ENCODE results near the gene CELF1. TPM values are rescaled to one million over a fixed set of nuclear protein-coding genes. Genes with fewer than 3 reads are reported as not detected.

CELF1 gene
- total and polyA plus RNA-seq, 2 of the 13 experiments (the other 11 are each of a cell fraction or from before 2014, with no cell fraction given) = 69.0 to 80.1 TPM

- TF ChIP-seq YY1 (IDR thresholded peaks at IDR 0.05; ENCODE audit: insufficient read depth, insufficient replicate concordance, low read depth, low read length) (no peak), ZNF260 (CRISPR knock-in tag; IDR thresholded peaks at IDR 0.05; ENCODE audit: borderline replicate concordance, low read depth) (no peak), TMF1 (CRISPR knock-in tag; IDR thresholded peaks at IDR 0.05; ENCODE audit: low read depth) (no peak), MAF1 (CRISPR knock-in tag; IDR thresholded peaks at IDR 0.05; ENCODE audit: borderline replicate concordance) (no peak), ZMAT5 (CRISPR knock-in tag; IDR thresholded peaks at IDR 0.05; ENCODE audit: borderline replicate concordance, low read depth) (no peak), ZZZ3 (CRISPR knock-in tag; IDR thresholded peaks at IDR 0.05; ENCODE audit: borderline replicate concordance) (no peak), ZNF598 (CRISPR knock-in tag; IDR thresholded peaks at IDR 0.05; ENCODE audit: borderline replicate concordance) (no peak), ZNF770 (CRISPR knock-in tag; IDR thresholded peaks at IDR 0.05) (no peak), FOXA1 (IDR thresholded peaks at IDR 0.05) (no peak), FOXA1 (CRISPR knock-in tag; IDR thresholded peaks at IDR 0.05) (no peak), PHF21A (CRISPR knock-in tag; IDR thresholded peaks at IDR 0.05) (no peak), ASH2L (IDR thresholded peaks at IDR 0.05; ENCODE audit: insufficient read length, low read depth, low read length) (no peak), ZNF616 (CRISPR knock-in tag; IDR thresholded peaks at IDR 0.05; ENCODE audit: low read depth) (0 out of 2 replicates have a peak, but pooled peaks have one; percentile 41), ATM (IDR thresholded peaks at IDR 0.05; ENCODE audit: borderline replicate concordance) (no peak), MTA1 (CRISPR knock-in tag; IDR thresholded peaks at IDR 0.05; ENCODE audit: borderline replicate concordance) (peak; percentile 81; the same call in 1 of the 2 replicates), ZNF264 (CRISPR knock-in tag; IDR thresholded peaks at IDR 0.05) (0 out of 2 replicates have a peak, but pooled peaks have one; percentile 46), ZNF609 (CRISPR knock-in tag; IDR thresholded peaks at IDR 0.05; ENCODE audit: borderline replicate concordance) (0 out of 2 replicates have a peak, but pooled peaks have one; percentile 45), ZNF10 (CRISPR knock-in tag; IDR thresholded peaks at IDR 0.05; ENCODE audit: borderline replicate concordance, low read depth) (no peak)
- TF ChIP-seq, protein P1, sequence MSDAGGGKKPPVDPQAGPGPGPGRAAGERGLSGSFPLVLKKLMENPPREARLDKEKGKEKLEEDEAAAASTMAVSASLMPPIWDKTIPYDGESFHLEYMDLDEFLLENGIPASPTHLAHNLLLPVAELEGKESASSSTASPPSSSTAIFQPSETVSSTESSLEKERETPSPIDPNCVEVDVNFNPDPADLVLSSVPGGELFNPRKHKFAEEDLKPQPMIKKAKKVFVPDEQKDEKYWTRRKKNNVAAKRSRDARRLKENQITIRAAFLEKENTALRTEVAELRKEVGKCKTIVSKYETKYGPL (CRISPR knock-in tag; IDR thresholded peaks at IDR 0.05) = no peak
- TF ChIP-seq, protein P2, sequence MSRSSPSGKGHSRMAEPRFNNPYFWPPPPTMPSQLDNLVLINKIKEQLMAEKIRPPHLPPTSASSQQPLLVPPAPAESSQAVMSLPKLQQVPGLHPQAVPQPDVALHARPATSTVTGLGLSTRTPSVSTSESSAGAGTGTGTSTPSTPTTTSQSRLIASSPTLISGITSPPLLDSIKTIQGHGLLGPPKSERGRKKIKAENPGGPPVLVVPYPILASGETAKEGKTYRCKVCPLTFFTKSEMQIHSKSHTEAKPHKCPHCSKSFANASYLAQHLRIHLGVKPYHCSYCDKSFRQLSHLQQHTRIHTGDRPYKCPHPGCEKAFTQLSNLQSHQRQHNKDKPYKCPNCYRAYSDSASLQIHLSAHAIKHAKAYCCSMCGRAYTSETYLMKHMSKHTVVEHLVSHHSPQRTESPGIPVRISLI (CRISPR knock-in tag; IDR thresholded peaks at IDR 0.05; ENCODE audit: borderline replicate concordance) = no peak
These were observed 34.9 kb upstream of the CELF1 start (continued) for GRCh38 chr11:47587723-47588326.
